ENCODE measurements around the gene SPRTN.

- TF ChIP-seq SNAI2 (CRISPR knock-in tag; IDR thresholded peaks at IDR 0.05) (no peak), TOX (CRISPR knock-in tag; IDR thresholded peaks at IDR 0.05; ENCODE audit: borderline replicate concordance) (no peak), CSRNP3 (CRISPR knock-in tag; IDR thresholded peaks at IDR 0.05) (no peak), RARB (CRISPR knock-in tag; IDR thresholded peaks at IDR 0.05) (no peak), ARNTL (CRISPR knock-in tag; IDR thresholded peaks at IDR 0.05; ENCODE audit: borderline replicate concordance, low read depth) (no peak), PATZ1 (CRISPR knock-in tag; IDR thresholded peaks at IDR 0.05; ENCODE audit: borderline replicate concordance) (no peak), ZFP30 (CRISPR knock-in tag; IDR thresholded peaks at IDR 0.05) (no peak), CSDC2 (CRISPR knock-in tag; IDR thresholded peaks at IDR 0.05) (no peak), GLIS3 (CRISPR knock-in tag; IDR thresholded peaks at IDR 0.05) (no peak), ZNF565 (CRISPR knock-in tag; conservative IDR thresholded peaks at IDR 0.05; ENCODE audit: low read depth) (no peak)
Measured at GRCh38 chr1:231382426-231382825, 44.3 kb downstream of the SPRTN start.
